KMS-11 (cell line): Measurements from ENCODE around the gene SLC25A19.
A peak's percentile ranks its signal among the peaks of the same experiment; 100 is the strongest.

ENCODE experiments used
- H2AFZ ChIP-seq: fragments of 200-600 bp; sonication (generic); 2 replicates; pipeline ENCODE4 v1.6.1; 2016; ENCODE audit warnings: antibody characterized with exemption, mixed run types, low read depth
- H3K27ac ChIP-seq: fragments of 200-600 bp; sonication (generic); 2 replicates; pipeline ENCODE4 v1.6.1; 2016; ENCODE audit warnings: mild to moderate bottlenecking, mixed run types
- H3K27me3 ChIP-seq: fragments of 200-600 bp; sonication (generic); 2 replicates; pipeline ENCODE4 v1.6.1; 2017; ENCODE audit warnings: mild to moderate bottlenecking, low read depth, mixed run types, moderate library complexity; ENCODE audit not compliant: insufficient read depth
- H3K36me3 ChIP-seq: fragments of 200-600 bp; sonication (generic); 2 replicates; pipeline ENCODE4 v1.6.1; 2017; ENCODE audit warnings: mild to moderate bottlenecking, mixed run types; ENCODE audit not compliant: insufficient read depth
- H3K4me1 ChIP-seq: fragments of 200-600 bp; sonication (generic); 2 replicates; pipeline ENCODE4 v1.6.1; 2016; ENCODE audit warnings: mild to moderate bottlenecking, low read depth, mixed run types; ENCODE audit not compliant: poor library complexity, severe bottlenecking
- H3K4me2 ChIP-seq: fragments of 200-600 bp; sonication (generic); 2 replicates; pipeline ENCODE4 v1.7.0; 2016; ENCODE audit warnings: mild to moderate bottlenecking, mixed run types
- H3K4me3 ChIP-seq: fragments of 200-600 bp; sonication (generic); IDR thresholded peaks from 2 replicates; pipeline ENCODE4 v1.6.1; 2017; ENCODE audit warnings: low read depth, low read length, mixed read lengths; ENCODE audit not compliant: insufficient read depth
- H3K79me2 ChIP-seq: fragments of 200-600 bp; sonication (generic); 2 replicates; pipeline ENCODE4 v1.6.1; 2016; ENCODE audit warnings: low read depth, mixed run types; ENCODE audit not compliant: insufficient read depth
- H3K9ac ChIP-seq: fragments of 200-600 bp; sonication (generic); 2 replicates; pipeline ENCODE4 v1.6.1; 2016; ENCODE audit warnings: mild to moderate bottlenecking, mixed run types
- H4K20me1 ChIP-seq: fragments of 200-600 bp; sonication (generic); 2 replicates; pipeline ENCODE4 v1.6.1; 2016; ENCODE audit warnings: mild to moderate bottlenecking, mixed run types; ENCODE audit not compliant: insufficient read depth
- CTCF ChIP-seq: fragments of 200-600 bp; sonication (generic); conservative IDR thresholded peaks from 2 replicates; pipeline ENCODE4 v1.6.1; 2017; ENCODE audit warnings: low read depth, mild to moderate bottlenecking, antibody characterized with exemption, low read length, moderate library complexity, mixed read lengths

The SLC25A19 gene

GRCh38 chr17:75265614-75266315 is 23.5 kb downstream of the SLC25A19 start:
- peaks cover 34% of the 10 kb centered on the region for H3K4me1 ChIP-seq

GRCh38 chr17:75263055-75263454 is 26.2 kb downstream of the SLC25A19 start:
- Histone ChIP-seq H3K36me3 (no peaks in the 10 kb centered on the region), H3K27me3 (no peaks in the 10 kb centered on the region), H3K4me1 (peaks cover 30% of the 10 kb centered on the region), H4K20me1 (no peaks in the 10 kb centered on the region), H3K4me3 (no peak overlapping the region), H3K9ac (peak overlapping the region; percentile 97; the same call in 1 of the 2 replicates), H3K27ac (peak overlapping the region; percentile 95; the same call in 1 of the 2 replicates), H3K4me2 (peak overlapping the region; percentile 89), H2AFZ (no peak overlapping the region), H3K79me2 (peaks cover 53% of the 10 kb centered on the region)
- no peak for TF ChIP-seq CTCF

More at GRCh38 chr17:75265614-75266315, 23.5 kb downstream of the SLC25A19 start:
- H3K4me2 ChIP-seq: no peak overlapping the region
- no peak overlapping the region for H3K9ac ChIP-seq
- no peak overlapping the region for H3K4me3 ChIP-seq
- H2AFZ ChIP-seq: no peak overlapping the region
- H4K20me1 ChIP-seq: no peaks in the 10 kb centered on the region
- H3K27ac ChIP-seq: no peak overlapping the region
- no peak for TF ChIP-seq CTCF
- no peaks in the 10 kb centered on the region for H3K27me3 ChIP-seq
- peaks cover 26% of the 10 kb centered on the region for H3K79me2 ChIP-seq
- no peaks in the 10 kb centered on the region for H3K36me3 ChIP-seq

- H3K27ac ChIP-seq: peak overlapping the region; percentile 95
- no peaks in the 10 kb centered on the region for H3K36me3 ChIP-seq
- H3K4me2 ChIP-seq: peak overlapping the region; percentile 89
- no peak overlapping the region for H3K4me3 ChIP-seq
- H3K9ac ChIP-seq: peak overlapping the region; percentile 97
- TF ChIP-seq CTCF: no peak
- no peaks in the 10 kb centered on the region for H3K27me3 ChIP-seq
- no peaks in the 10 kb centered on the region for H4K20me1 ChIP-seq
- H2AFZ ChIP-seq: peak overlapping the region; percentile 82
- H3K4me1 ChIP-seq: peaks cover 28% of the 10 kb centered on the region
- peaks cover 60% of the 10 kb centered on the region for H3K79me2 ChIP-seq
Observed at GRCh38 chr17:75262112-75262606, 27.1 kb downstream of the SLC25A19 start.

- H3K27me3 ChIP-seq: no peaks in the 10 kb centered on the region
- peaks cover 28% of the 10 kb centered on the region for H3K4me1 ChIP-seq
- peak within 1 kb of the TSS; percentile 97 for H3K9ac ChIP-seq
- peaks cover 60% of the 10 kb centered on the region for H3K79me2 ChIP-seq
- no peak for TF ChIP-seq CTCF
- peak within 1 kb of the TSS; percentile 89 for H3K4me2 ChIP-seq
- peak within 1 kb of the TSS; percentile 95 for H3K27ac ChIP-seq
- no peaks in the 10 kb centered on the region for H4K20me1 ChIP-seq
- peak within 1 kb of the TSS; percentile 82 for H2AFZ ChIP-seq
- H3K36me3 ChIP-seq: no peaks in the 10 kb centered on the region
- peak within 1 kb of the TSS; percentile 39 for H3K4me3 ChIP-seq
Observed at GRCh38 chr17:75261336-75262111, 27.7 kb downstream of the SLC25A19 start, which contains the start of the genes GGA3 and MRPS7. Gene GGA3 (minus strand): TSS chr17:75261606. CDS start chr17:75261587, 19 bp downstream. Gene MRPS7 (plus strand): TSS chr17:75261879. CDS start chr17:75261901, 22 bp downstream.
